Thymus (tissue), 11 donors: ENCODE data around the gene RFX3. TPM values are rescaled to one million over a fixed set of nuclear protein-coding genes. Genes with fewer than 3 reads are reported as not detected.

Experiments used
- DNase-seq, 9 donors: peaks; one replicate each; pipeline ENCODE4 v3.0.0-alpha.2; 2013; ENCODE audit warnings: low spot score in 9 of 9, low read depth in 6 of 9, missing footprints in 1 of 9
- H3K27ac ChIP-seq, 2 donors: one replicate each; pipeline ENCODE4 v1.5.1; 2013; ENCODE audit warnings: control low read depth in 1 of 2, low read depth in 1 of 2, low read length in 1 of 2, mild to moderate bottlenecking in 1 of 2, moderate library complexity in 1 of 2
- H3K27me3 ChIP-seq, 2 donors: one replicate each; pipeline ENCODE4 v1.5.1; 2013; ENCODE audit warnings: low read length in 1 of 2; ENCODE audit not compliant: control insufficient read depth in 2 of 2, insufficient read depth in 1 of 2
- H3K36me3 ChIP-seq, 2 donors: one replicate each; pipeline ENCODE4 v1.5.1; 2013; ENCODE audit warnings: low read length in 1 of 2, mild to moderate bottlenecking in 1 of 2, moderate library complexity in 1 of 2; ENCODE audit not compliant: control insufficient read depth in 2 of 2, insufficient read depth in 2 of 2
- H3K4me1 ChIP-seq, 2 donors: one replicate each; pipeline ENCODE4 v1.5.1; 2013; ENCODE audit warnings: low read length in 2 of 2; ENCODE audit not compliant: control insufficient read depth in 2 of 2, insufficient read depth in 2 of 2
- H3K4me3 ChIP-seq, 2 donors: one replicate each; pipeline ENCODE4 v1.5.1; 2013; ENCODE audit warnings: low read length in 2 of 2, control low read depth in 1 of 2, mild to moderate bottlenecking in 1 of 2
- H3K9me3 ChIP-seq, 2 donors: one replicate each; pipeline ENCODE4 v1.5.1; 2013; ENCODE audit warnings: low read length in 1 of 2, mild to moderate bottlenecking in 1 of 2; ENCODE audit not compliant: control insufficient read depth in 2 of 2, insufficient read depth in 1 of 2
- WGBS: extraction: QIAGEN DNeasy Blood & Tissue Kit; methylation state at CpG from one replicate; pipeline ENCODE4 v1.1.7; 2013; 5-methylcytosine and 5-hydroxymethylcytosine counted together
- polyA plus RNA-seq: library from polyadenylated mRNA; stranded (reverse); fragments of 200-250 nt; gene quantifications from one replicate; pipeline ENCODE4 v1.2.3, GENCODE V29; 2013
- total RNA-seq: library from RNA; stranded (reverse); fragments of 120-200 nt; gene quantifications from one replicate; pipeline ENCODE4 v1.2.4, GENCODE V29; 2013
- donor health status: healthy.

Gene RFX3
- total and polyA plus RNA-seq, 2 donors, result 5.1 to 7.8 TPM

DNA sequence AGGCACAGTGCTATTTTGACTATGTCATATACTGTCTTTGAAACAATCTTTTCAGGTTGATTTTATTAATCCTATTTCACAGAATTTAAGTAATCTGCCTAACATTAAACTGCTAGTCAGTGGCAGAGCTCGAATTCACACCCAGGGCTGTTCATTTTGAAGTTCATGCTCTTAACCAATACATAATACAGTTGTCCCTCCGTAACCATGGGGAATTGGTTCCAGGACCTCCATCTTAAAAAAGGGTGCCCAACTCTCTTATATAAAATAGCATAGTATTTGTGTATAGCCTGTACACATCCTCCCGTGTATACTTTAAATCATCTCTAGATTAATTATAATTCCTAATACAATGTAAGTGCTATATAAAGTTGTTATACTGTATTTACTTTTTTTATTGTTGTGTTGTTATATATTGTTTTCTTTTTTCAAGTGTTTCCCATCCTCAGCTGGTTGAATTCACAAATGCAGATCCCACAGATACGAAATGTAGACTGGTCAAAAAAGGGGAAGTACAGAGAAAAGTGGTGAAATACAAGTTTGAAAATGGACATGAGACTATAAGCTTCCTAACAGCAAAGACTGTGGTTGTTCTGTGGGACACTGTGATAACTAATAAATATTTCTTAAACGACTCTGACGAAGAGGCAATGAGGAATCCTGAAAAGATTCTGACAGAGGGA, 18.3 kb downstream of the RFX3 start:
- no peaks in the 10 kb centered on the region for H3K9me3 ChIP-seq
- DNase-seq, result no peak
- no peaks in the 10 kb centered on the region for H3K36me3 ChIP-seq
- no peaks in the 10 kb centered on the region for H3K4me1 ChIP-seq
- 72% methylated on average over 6 of the region's 6 CpGs for WGBS
- no peak overlapping the region for H3K27ac ChIP-seq
- no peaks in the 10 kb centered on the region for H3K27me3 ChIP-seq
- no peak overlapping the region for H3K4me3 ChIP-seq

DNA sequence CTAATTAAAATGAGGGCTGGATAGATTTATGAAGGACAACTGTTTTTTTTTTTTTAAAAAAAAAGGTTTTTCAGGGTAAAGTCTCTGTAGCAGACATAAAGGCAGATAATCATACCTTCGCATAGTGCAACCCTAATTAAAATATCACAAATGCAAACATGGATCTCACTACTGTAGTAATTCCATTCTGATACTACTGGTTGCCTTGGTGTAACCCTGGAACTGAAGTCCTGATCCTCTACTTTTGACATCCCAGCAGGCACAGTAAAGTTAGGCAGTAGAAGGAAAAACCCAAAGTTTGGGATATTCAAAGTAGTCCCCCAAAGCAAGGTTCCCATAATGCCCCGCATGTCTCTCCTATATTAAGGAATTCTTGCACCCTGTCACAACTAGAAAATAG, 19.6 kb downstream of the RFX3 start:
- Histone ChIP-seq H3K36me3 (no peaks in the 10 kb centered on the region), H3K9me3 (no peaks in the 10 kb centered on the region), H3K27me3 (no peaks in the 10 kb centered on the region), H3K27ac (no peak overlapping the region), H3K4me1 (no peaks in the 10 kb centered on the region), H3K4me3 (no peak overlapping the region)
- no peak for DNase-seq
- WGBS, result over 99% methylated on average over 2 of the region's 2 CpGs

DNA sequence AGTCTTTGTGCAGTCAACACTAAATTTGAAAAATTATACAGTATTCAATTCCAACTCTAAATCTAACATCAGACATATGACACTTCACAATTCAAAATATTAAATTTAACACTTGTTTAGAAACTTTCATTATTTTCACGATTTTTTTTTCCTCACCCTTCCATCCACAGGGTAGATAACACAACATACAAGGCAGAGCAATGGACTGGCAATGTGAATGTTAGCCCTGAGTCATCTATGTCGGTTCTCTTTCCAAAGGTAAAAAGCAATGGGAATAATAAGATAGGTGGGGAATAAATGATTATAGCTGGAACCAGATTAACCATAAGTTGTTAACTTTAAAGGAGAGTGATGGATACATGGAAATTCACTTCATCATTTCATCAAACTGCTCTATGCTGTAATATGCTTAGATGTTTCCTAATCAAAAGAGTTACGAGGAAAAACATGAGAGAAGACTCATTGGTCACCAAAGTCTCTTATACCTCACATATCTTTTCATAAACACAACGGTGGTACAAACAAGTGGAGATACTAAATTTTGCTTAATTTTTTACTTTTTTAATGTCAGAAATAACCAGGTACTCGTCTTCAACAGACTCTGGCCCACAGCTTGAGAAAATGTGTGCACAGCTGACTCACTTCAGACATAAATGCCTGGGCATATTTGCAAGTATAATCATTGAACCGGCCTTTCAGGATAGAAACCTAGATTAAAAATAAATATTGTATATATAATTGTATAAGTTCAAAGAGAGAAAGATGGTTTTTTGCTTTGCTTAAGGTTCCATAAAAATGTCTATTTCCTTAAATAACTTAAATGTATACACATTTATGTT, 23.0 kb downstream of the RFX3 start:
- WGBS, result 97% methylated on average over 6 of the region's 6 CpGs
- Histone ChIP-seq H3K36me3 (no peaks in the 10 kb centered on the region), H3K9me3 (no peaks in the 10 kb centered on the region), H3K4me3 (no peak overlapping the region), H3K27me3 (no peaks in the 10 kb centered on the region), H3K4me1 (no peaks in the 10 kb centered on the region), H3K27ac (no peak overlapping the region)
- no peak for DNase-seq

DNA sequence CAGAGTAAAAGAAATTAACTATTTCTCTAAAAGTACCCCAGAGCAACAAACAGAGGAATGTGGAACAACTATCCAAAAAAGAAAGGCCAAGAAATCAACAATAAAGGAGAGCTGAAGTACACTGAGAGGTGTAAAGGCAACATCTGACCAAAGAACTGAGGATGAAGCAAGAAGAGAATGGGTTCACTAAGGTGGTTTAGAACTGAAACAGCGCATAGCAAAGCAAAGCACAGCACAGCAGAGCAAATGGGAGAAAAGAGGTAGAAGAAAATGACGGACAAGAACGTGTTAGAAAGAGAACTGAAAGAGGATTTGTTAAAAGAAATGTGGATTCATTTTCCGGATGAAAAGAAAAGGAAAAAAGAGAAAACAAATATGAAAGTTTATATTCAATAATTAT, 25.8 kb downstream of the RFX3 start:
- Histone ChIP-seq H3K27ac (no peak overlapping the region), H3K27me3 (no peaks in the 10 kb centered on the region), H3K4me1 (no peaks in the 10 kb centered on the region), H3K4me3 (no peak overlapping the region), H3K9me3 (no peaks in the 10 kb centered on the region), H3K36me3 (no peaks in the 10 kb centered on the region)
- WGBS, result 96% methylated on average over 4 of the region's 4 CpGs
- no peak for DNase-seq

DNA sequence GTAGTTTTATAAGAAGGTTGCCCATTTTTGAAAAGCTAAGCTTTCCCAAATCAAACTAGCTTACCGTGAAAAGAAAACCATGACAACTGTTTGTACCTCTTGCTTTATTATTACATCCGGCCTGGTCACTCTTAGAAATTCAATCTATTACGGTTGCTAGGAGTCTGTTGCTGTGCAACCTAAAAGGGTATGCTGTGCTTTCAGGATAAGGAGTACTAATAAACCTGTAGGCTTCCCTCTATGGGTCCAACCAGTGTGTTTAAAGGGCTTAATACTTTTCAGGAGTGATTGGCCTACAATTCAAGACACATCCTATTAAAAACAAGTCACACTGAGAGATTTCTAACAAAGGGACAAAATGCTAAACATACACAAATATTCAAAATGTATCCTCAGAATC, 27.1 kb downstream of the RFX3 start:
- DNase-seq, result no peak
- Histone ChIP-seq H3K36me3 (no peaks in the 10 kb centered on the region), H3K27me3 (no peaks in the 10 kb centered on the region), H3K9me3 (no peaks in the 10 kb centered on the region), H3K4me1 (no peaks in the 10 kb centered on the region), H3K27ac (no peak overlapping the region), H3K4me3 (no peak overlapping the region)
- 95% methylated on average over 3 of the region's 3 CpGs for WGBS

DNA sequence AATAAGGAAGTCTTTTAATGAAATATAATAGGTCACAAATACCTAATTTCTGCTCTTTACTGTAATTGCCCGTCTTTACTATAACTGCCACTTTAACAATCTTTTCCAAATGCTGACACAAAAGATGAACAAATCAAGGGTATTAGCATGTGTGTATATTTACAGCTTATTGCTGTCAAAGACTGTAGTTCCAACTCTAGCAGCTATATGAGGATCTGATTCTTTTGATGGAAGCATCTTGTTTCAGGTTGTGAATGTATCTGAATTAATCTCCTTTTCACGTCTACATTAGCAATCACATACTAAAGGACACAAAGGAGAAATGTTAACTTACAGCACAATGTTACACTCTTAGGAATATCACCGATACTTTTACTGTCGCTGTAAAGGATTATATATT, 27.9 kb downstream of the RFX3 start:
- Histone ChIP-seq H3K9me3 (no peaks in the 10 kb centered on the region), H3K27ac (no peak overlapping the region), H3K4me3 (no peak overlapping the region), H3K27me3 (no peaks in the 10 kb centered on the region), H3K4me1 (no peaks in the 10 kb centered on the region), H3K36me3 (no peaks in the 10 kb centered on the region)
- DNase-seq, result no peak
- 98% methylated on average over 4 of the region's 4 CpGs for WGBS

DNA sequence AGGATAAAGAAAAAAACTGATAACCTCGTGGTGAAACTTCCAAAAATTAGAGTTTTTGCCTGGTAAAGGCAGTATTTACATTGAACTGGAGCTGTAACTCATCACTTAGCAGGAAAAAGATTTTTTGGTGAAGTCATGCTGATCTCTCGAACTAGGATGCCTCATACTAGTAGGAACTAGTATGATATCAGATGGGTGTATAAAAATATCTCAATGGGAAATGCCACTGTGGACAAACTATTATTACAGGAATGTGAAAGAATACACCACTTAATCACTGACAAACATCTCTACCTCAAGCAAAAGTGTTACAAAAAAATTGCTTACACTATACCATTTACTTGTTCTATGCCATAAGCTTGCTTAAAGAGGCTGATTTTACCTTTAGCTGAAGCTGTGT, 28.4 kb downstream of the RFX3 start:
- no peak for DNase-seq
- no peaks in the 10 kb centered on the region for H3K4me1 ChIP-seq
- H3K27me3 ChIP-seq, result no peaks in the 10 kb centered on the region
- no peak overlapping the region for H3K4me3 ChIP-seq
- H3K36me3 ChIP-seq, result no peaks in the 10 kb centered on the region
- WGBS, result 91% methylated on average over 2 of the region's 2 CpGs
- H3K27ac ChIP-seq, result no peak overlapping the region
- no peaks in the 10 kb centered on the region for H3K9me3 ChIP-seq

DNA sequence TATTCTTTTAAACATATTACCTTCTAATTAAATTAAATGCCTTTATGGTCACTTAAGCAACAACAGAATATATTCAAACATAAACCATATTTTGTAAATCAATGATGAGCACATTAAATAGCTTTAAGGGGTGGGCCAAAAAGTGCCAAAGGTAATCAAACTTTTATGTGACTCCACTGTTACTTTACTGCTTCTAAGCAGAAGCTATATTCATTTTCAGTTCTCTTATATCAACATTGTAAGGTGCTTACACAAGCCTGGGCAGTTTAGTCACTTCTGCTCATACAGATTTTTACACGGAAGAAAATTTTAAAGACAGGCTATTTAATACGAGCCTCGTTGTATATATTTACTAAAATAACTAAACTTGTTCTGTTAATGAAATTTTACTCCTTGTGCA, 29.9 kb downstream of the RFX3 start:
- Histone ChIP-seq H3K4me1 (no peaks in the 10 kb centered on the region), H3K36me3 (no peaks in the 10 kb centered on the region), H3K27me3 (no peaks in the 10 kb centered on the region), H3K9me3 (no peaks in the 10 kb centered on the region), H3K4me3 (no peak overlapping the region), H3K27ac (no peak overlapping the region)
- 91% methylated on average over 3 of the region's 3 CpGs for WGBS
- DNase-seq, result no peak

DNA sequence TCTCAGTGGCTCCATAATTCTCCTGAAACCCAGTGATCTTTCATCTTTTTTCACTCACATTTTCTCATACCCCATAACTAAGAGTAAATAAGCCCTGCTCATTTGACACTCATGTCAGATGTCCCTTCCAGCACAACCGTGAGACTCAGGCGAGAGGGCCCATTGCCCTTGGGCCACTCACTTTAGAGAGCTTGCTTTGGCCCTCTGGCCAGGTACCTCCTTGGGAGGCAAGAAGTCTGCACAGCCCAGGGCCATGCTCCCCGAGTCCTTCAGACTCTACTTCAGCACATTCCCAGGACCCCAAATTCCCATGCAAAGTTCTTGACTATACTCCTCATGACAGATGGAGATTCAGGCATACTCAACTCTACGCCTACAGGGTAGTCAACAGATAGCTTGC, 33.6 kb downstream of the RFX3 start:
- no peak for DNase-seq
- over 99% methylated on average over 4 of the region's 4 CpGs for WGBS
- Histone ChIP-seq H3K9me3 (no peaks in the 10 kb centered on the region), H3K36me3 (no peaks in the 10 kb centered on the region), H3K27me3 (no peaks in the 10 kb centered on the region), H3K4me1 (no peaks in the 10 kb centered on the region), H3K27ac (no peak overlapping the region), H3K4me3 (no peak overlapping the region)
